Measurements from ENCODE around the gene RABL3.
"Not testable (repeated sequence)": the region's sequence is repeated elsewhere in the genome, so short reads cannot be mapped to it uniquely, and the experiment has no call there.

The RABL3 gene

GRCh38 chr3:120678984-120679383 is 63.3 kb downstream of the RABL3 start:
- Histone ChIP-seq H3K9me3 (ENCODE audit: insufficient read depth, low read length, severe bottlenecking) (no peaks in the 10 kb centered on the region), H2AFZ (ENCODE audit: low read depth, low read length) (no peak overlapping the region), H3K27me3 (ENCODE audit: insufficient read depth, low read length, poor library complexity) (no peaks in the 10 kb centered on the region), H3K4me1 (ENCODE audit: insufficient read depth, low read length) (no peaks in the 10 kb centered on the region), H3K79me2 (ENCODE audit: insufficient read depth, low read length) (no peaks in the 10 kb centered on the region), H3K36me3 (ENCODE audit: insufficient read depth, low read length) (no peaks in the 10 kb centered on the region), H4K20me1 (ENCODE audit: insufficient read depth, low read length) (no peaks in the 10 kb centered on the region), H3K4me3 (ENCODE audit: low read depth in 1 of 2, low read length in 2 of 2) (no peak overlapping the region), H3K27ac (ENCODE audit: low read length) (no peak overlapping the region), H3K4me2 (ENCODE audit: insufficient read depth, low read length) (no peak overlapping the region), H3K9ac (ENCODE audit: low read depth, low read length) (no peak overlapping the region)
- TF ChIP-seq EZH2 (IDR thresholded peaks at IDR 0.05; ENCODE audit: borderline replicate concordance, low read depth, low read length, severe bottlenecking) = no peak
- TF ChIP-seq, protein P1, sequence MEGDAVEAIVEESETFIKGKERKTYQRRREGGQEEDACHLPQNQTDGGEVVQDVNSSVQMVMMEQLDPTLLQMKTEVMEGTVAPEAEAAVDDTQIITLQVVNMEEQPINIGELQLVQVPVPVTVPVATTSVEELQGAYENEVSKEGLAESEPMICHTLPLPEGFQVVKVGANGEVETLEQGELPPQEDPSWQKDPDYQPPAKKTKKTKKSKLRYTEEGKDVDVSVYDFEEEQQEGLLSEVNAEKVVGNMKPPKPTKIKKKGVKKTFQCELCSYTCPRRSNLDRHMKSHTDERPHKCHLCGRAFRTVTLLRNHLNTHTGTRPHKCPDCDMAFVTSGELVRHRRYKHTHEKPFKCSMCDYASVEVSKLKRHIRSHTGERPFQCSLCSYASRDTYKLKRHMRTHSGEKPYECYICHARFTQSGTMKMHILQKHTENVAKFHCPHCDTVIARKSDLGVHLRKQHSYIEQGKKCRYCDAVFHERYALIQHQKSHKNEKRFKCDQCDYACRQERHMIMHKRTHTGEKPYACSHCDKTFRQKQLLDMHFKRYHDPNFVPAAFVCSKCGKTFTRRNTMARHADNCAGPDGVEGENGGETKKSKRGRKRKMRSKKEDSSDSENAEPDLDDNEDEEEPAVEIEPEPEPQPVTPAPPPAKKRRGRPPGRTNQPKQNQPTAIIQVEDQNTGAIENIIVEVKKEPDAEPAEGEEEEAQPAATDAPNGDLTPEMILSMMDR (IDR thresholded peaks at IDR 0.05; ENCODE audit: borderline replicate concordance, extremely low read depth, low read length, poor library complexity, severe bottlenecking) = no peak
- DNase-seq = no peak
- ATAC-seq (ENCODE audit: insufficient read depth, low read depth) = no peak

DNA sequence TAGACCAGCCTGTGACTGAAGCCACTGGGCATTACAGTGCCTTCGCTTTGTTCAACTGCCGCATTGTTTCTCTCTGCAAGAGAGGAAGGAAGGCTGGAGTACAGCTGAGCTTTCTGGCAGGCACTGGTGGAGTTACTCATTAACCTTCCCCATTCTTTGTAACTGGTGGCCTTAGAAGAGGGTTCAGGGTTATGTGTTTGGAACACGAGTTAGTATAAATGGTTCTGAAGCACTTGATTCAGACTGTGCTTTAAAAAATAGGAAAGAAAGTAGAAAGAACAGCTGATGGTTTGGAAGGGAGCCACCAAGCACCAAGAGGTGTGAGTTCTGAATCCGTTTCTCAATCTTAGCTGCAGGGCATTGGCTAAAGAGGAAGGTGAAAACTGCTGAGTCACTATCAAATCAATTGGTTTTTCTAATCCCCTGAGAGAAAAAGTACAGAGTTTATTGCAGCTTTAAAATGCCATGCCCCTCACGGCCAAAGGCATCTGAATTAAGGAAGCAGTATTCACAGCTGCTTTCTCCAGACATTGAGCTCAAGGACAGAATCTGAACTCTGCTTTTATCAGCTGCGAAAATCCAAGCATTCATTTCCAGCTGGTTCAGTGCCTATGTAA is 63.9 kb downstream of the RABL3 start:
- H4K20me1 ChIP-seq (ENCODE audit: insufficient read depth, low read length) = no peaks in the 10 kb centered on the region
- H2AFZ ChIP-seq (ENCODE audit: low read depth, low read length) = no peak overlapping the region
- H3K4me3 ChIP-seq (ENCODE audit: low read depth in 1 of 2, low read length in 2 of 2) = no peak overlapping the region
- no peaks in the 10 kb centered on the region for H3K36me3 ChIP-seq (ENCODE audit: insufficient read depth, low read length)
- no peaks in the 10 kb centered on the region for H3K27me3 ChIP-seq (ENCODE audit: insufficient read depth, low read length, poor library complexity)
- H3K27ac ChIP-seq (ENCODE audit: low read length) = no peak overlapping the region
- H3K9me3 ChIP-seq (ENCODE audit: insufficient read depth, low read length, severe bottlenecking) = no peaks in the 10 kb centered on the region
- H3K4me1 ChIP-seq (ENCODE audit: insufficient read depth, low read length) = no peaks in the 10 kb centered on the region
- no peak overlapping the region for H3K4me2 ChIP-seq (ENCODE audit: insufficient read depth, low read length)
- no peak for DNase-seq
- ATAC-seq (ENCODE audit: insufficient read depth, low read depth) = no peak
- H3K9ac ChIP-seq (ENCODE audit: low read depth, low read length) = no peak overlapping the region
- H3K79me2 ChIP-seq (ENCODE audit: insufficient read depth, low read length) = no peaks in the 10 kb centered on the region
- TF ChIP-seq EZH2 (IDR thresholded peaks at IDR 0.05; ENCODE audit: borderline replicate concordance, low read depth, low read length, severe bottlenecking) = no peak
- TF ChIP-seq, protein P1 (IDR thresholded peaks at IDR 0.05; ENCODE audit: borderline replicate concordance, extremely low read depth, low read length, poor library complexity, severe bottlenecking) = no peak

DNA sequence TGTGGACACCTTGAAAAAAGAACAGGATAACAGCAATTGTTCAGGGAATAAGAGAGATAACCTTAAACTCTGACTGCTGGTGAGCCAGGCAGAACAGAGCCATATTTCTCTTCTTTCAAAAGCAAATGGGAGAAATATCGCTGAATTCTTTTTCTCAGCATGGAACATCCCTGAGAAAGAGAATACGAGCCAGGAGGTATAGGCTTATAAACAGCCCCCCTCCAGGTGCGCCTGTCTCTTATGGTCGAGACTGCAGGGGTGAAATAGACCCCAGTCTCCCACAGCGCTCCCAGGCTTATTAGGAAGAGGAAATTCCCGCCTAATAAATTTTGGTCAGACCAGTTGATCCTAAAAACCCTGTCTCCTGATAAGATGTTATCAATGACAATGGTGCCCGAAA is 65.1 kb downstream of the RABL3 start:
- H3K27ac ChIP-seq (ENCODE audit: low read length) = not testable (repeated sequence)

DNA sequence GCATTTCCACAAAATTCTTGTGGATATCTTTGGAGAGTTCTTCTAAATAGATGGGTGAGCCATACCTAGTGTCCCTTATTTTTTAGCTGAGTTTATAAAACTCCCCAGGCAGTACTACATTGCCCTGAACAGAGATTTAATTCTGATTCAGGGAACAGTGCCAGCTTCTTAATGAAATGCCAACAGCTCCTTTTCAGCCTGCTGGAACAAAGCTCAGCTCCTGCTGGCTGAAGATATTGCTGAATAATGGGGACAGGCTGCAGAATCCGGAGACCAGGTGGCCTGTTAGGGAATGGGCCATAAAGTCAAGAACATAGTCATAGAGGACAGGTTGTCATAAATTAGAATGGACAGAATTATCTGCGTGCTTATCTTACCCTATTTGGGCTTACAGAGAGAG is 69.2 kb downstream of the RABL3 start:
- Histone ChIP-seq H3K9ac (ENCODE audit: low read depth, low read length) (no peak overlapping the region), H3K79me2 (ENCODE audit: insufficient read depth, low read length) (no peaks in the 10 kb centered on the region), H4K20me1 (ENCODE audit: insufficient read depth, low read length) (no peaks in the 10 kb centered on the region), H3K27ac (ENCODE audit: low read length) (no peak overlapping the region), H3K4me2 (ENCODE audit: insufficient read depth, low read length) (no peak overlapping the region), H3K4me1 (ENCODE audit: insufficient read depth, low read length) (no peaks in the 10 kb centered on the region), H3K4me3 (ENCODE audit: low read depth in 1 of 2, low read length in 2 of 2) (no peak overlapping the region), H3K36me3 (ENCODE audit: insufficient read depth, low read length) (no peaks in the 10 kb centered on the region), H3K9me3 (ENCODE audit: insufficient read depth, low read length, severe bottlenecking) (no peaks in the 10 kb centered on the region), H2AFZ (ENCODE audit: low read depth, low read length) (no peak overlapping the region), H3K27me3 (ENCODE audit: insufficient read depth, low read length, poor library complexity) (no peaks in the 10 kb centered on the region)
- no peak for ATAC-seq (ENCODE audit: insufficient read depth, low read depth)
- TF ChIP-seq EZH2 (IDR thresholded peaks at IDR 0.05; ENCODE audit: borderline replicate concordance, low read depth, low read length, severe bottlenecking) = no peak
- TF ChIP-seq, protein P1 (IDR thresholded peaks at IDR 0.05; ENCODE audit: borderline replicate concordance, extremely low read depth, low read length, poor library complexity, severe bottlenecking) = no peak
- no peak for DNase-seq

More for the DNA sequence above, 65.1 kb downstream of the RABL3 start:
- not testable (repeated sequence) for H2AFZ ChIP-seq (ENCODE audit: low read depth, low read length); H3K4me3 ChIP-seq (ENCODE audit: low read depth in 1 of 2, low read length in 2 of 2); H3K36me3 ChIP-seq (ENCODE audit: insufficient read depth, low read length); DNase-seq; H3K27me3 ChIP-seq (ENCODE audit: insufficient read depth, low read length, poor library complexity); ATAC-seq (ENCODE audit: insufficient read depth, low read depth); H3K9me3 ChIP-seq (ENCODE audit: insufficient read depth, low read length, severe bottlenecking); H3K4me1 ChIP-seq (ENCODE audit: insufficient read depth, low read length); H3K4me2 ChIP-seq (ENCODE audit: insufficient read depth, low read length); H4K20me1 ChIP-seq (ENCODE audit: insufficient read depth, low read length); H3K79me2 ChIP-seq (ENCODE audit: insufficient read depth, low read length); H3K9ac ChIP-seq (ENCODE audit: low read depth, low read length)

Data from DND-41 (cell line).